Skeletal muscle cell (primary cell): ENCODE results near the gene KRTAP24-1.

Experiments
- DNase-seq: peaks from one replicate; pipeline ENCODE4 v3.0.0-alpha.2; 2010; ENCODE audit warnings: low read depth
- H3K4me3 ChIP-seq: 2 replicates; pipeline ENCODE4 v1.5.1; 2011; ENCODE audit warnings: low read depth, mild to moderate bottlenecking, control low read depth, low read length, moderate library complexity

Gene KRTAP24-1

DNA sequence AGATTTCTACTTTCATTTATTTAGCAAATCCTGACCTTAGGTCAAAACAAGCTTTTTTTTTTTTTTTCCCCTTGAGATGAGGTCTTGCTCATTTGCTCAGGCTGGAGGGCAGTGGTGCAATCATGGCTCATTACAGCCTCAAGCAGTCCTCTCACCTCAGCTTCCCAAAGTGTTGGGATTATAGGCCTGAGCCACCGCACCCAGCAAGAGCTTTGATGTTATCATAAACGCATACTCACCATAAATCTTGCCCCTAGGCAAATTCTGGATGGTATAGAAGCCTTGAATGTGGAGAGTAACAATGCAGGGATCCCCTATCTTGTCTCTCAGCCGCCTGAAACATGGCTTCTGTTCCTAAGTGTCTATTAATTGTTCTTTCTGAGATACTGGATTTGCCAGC lies 42.1 kb downstream of the KRTAP24-1 start:
- no peak overlapping the region for H3K4me3 ChIP-seq
- DNase-seq: no peak

DNA sequence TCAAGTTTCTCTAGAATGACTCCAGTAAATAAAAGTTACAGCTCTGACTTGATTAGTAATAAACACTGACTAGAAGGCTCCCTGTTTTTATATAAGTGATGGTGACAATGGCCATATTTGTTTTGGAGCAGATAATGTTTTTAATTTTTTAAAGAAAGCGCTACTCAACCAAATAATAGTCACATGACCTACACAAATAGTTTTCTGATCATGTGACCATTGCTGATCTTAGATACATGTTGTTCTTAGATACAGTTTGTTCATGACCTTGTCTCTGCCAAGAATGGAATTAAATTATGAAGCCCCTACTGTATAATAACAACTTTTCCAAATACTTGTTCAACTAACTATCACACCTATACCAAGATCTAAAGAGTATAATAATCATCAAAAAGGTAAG lies 44.6 kb downstream of the KRTAP24-1 start:
- H3K4me3 ChIP-seq: no peak overlapping the region
- no peak for DNase-seq

DNA sequence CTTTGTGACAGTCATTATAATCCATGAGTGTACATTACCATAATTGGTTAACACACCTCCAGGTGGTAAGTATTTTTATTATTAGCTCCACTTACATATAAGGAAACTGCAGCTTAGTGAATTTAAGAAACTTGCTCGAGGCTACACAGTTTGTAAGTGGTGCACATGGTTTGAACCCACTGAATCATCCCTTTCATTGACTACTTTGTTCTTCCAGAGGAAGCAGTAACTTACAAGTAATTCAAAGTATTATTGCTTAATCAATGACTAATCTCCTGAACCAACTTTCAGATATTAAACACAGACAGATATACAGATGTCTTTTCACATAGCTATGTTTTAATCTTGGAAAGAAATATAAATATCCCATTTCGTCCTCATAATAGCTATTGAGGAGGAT lies 48.1 kb downstream of the KRTAP24-1 start:
- no peak overlapping the region for H3K4me3 ChIP-seq
- peak; percentile 71 for DNase-seq

DNA sequence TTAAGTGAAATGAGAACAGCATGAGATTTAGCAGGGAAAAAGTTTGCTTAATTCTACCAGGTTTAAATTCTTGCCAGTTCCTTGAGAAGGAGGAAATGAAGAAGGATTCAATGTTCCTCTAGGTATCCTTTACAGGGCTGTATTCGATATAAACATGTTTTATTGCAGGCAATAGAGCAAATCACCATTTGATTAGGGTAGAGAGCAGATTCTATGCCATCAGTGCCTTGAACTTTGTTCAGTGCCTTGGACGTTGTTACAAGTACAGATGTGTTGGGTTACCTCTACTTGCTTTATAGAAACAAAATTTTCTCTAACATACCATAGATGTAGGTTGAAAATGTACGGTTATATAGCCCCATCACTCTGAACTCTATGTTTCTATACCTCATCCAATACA lies 48.7 kb downstream of the KRTAP24-1 start:
- DNase-seq: no peak
- no peak overlapping the region for H3K4me3 ChIP-seq

DNA sequence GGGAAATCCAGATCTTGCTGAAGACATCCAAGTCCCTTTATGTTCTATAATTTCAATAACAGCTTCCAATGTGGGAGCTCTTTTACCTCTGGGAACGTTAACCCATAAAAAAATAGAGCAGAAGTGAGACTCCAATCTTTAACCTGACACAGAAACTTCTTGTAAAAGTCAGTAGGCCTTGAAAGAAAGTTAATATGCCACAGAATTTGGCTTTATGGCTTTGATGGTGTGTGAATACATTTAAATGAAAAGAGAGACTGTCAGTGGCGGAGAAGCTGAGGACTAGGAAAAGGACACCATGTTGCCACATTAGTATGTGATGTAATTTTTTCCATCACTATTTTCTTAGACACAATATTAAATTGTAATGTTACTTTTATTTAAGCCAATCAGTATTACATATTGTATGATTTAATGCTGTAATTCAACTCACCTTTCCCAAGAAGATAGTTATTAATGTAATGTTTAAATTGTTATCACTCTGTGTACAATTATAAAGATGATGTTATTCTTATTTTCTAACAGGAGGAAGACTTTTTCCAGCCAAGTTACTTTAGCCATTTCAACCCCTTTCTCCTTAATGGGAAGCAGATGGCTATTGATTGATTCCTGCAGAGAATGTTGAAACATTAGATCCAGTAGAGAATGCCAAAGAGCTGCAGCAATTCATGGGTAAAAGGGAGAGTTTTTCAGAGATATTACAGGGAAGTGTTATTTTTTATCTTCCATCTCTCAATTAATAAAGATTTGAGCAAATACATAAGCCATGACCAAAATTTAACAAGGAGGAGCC lies 49.3 kb downstream of the KRTAP24-1 start:
- DNase-seq: peak; percentile 33
- H3K4me3 ChIP-seq: no peak overlapping the region

DNA sequence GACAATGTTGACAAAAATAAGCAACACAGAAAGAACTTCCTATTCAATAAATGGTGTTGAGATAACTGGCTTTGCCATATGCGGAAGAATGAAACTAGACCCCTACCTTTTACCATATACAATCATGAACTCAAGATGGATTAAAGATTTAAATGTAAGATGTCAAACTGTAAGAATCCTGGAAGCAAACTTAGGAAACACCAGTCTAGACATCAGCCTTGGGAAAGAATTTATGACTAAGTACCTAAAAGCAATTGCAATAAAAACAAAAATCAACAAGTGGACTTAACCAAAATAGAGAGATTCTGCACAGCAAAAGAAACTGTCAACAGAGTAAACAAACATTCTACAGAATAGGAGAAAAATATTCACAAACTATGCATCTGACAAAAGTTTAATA lies 50.7 kb downstream of the KRTAP24-1 start:
- H3K4me3 ChIP-seq: no peak overlapping the region
- peak; percentile 14 for DNase-seq
